ENCODE data around the gene OTULINL. TPM values are rescaled to one million over a fixed set of nuclear protein-coding genes. Genes with fewer than 3 reads are reported as not detected.

The OTULINL gene
- total RNA-seq, 2 experiments from 2014 or later = 12.2 to 12.3 TPM

GRCh38 chr5:14591548-14591947 is 10.0 kb downstream of the OTULINL start:
- CTCF ChIA-PET = interaction anchor here (0.6 to 1.3 kb wide), 3 partner anchors 9 to 57 kb away, joined by 3 read pairs; no protein-coding TSS in a partner anchor
- H3K27me3 Mint-ChIP-seq = no peaks in the 10 kb centered on the region
- H3K4me3 Mint-ChIP-seq = no peak overlapping the region
- H3K4me1 Mint-ChIP-seq (ENCODE audit: low read depth) = peaks cover 81% of the 10 kb centered on the region
- DNase-seq = no peak
- intact Hi-C loops (cut with micrococcal nuclease) = loop anchor here (10.0 kb wide), 3 partner anchors 223 to 403 kb away; no protein-coding TSS in a partner anchor
- POLR2A ChIA-PET = interaction anchor here (3.4 kb wide), 1 partner anchor 10 kb away, joined by 17 read pairs; the partner anchor contains the start of gene OTULINL
- no peaks in the 10 kb centered on the region for H3K9me3 Mint-ChIP-seq
- no peak overlapping the region for H3K27ac Mint-ChIP-seq
- H3K36me3 Mint-ChIP-seq = no peaks in the 10 kb centered on the region

GRCh38 chr5:14593326-14594021 is 11.9 kb downstream of the OTULINL start:
- H3K27me3 Mint-ChIP-seq = no peaks in the 10 kb centered on the region
- ChIA-PET POLR2A (interaction anchor here (1.0 to 3.4 kb wide), 3 partner anchors 9 to 179 kb away, joined by 3 to 17 read pairs (median 3); partner anchors contain the start of gene OTULINL), CTCF (interaction anchor here (1.2 to 1.5 kb wide), 2 partner anchors 11 to 16 kb away, joined by 3 to 6 read pairs; no protein-coding TSS in a partner anchor)
- H3K9me3 Mint-ChIP-seq = no peaks in the 10 kb centered on the region
- H3K27ac Mint-ChIP-seq = peak overlapping the region; percentile 57
- peak; percentile 48 for DNase-seq
- H3K4me1 Mint-ChIP-seq (ENCODE audit: low read depth) = peaks cover 84% of the 10 kb centered on the region
- intact Hi-C loops (cut with micrococcal nuclease) = loop anchor here (2.0 to 10.0 kb wide), 4 partner anchors 71 to 401 kb away; partner anchors contain the start of gene OTULIN
- H3K36me3 Mint-ChIP-seq = no peaks in the 10 kb centered on the region
- no peak overlapping the region for H3K4me3 Mint-ChIP-seq

GRCh38 chr5:14594378-14595074 is 12.9 kb downstream of the OTULINL start:
- Mint-ChIP-seq H3K36me3 (no peaks in the 10 kb centered on the region), H3K4me1 (ENCODE audit: low read depth) (peaks cover 77% of the 10 kb centered on the region), H3K27ac (peak overlapping the region; percentile 70), H3K9me3 (no peaks in the 10 kb centered on the region), H3K4me3 (peak overlapping the region; percentile 63), H3K27me3 (no peaks in the 10 kb centered on the region)
- CTCF ChIA-PET = interaction anchor here (1.5 kb wide), 2 partner anchors 12 to 54 kb away, joined by 6 to 8 read pairs; no protein-coding TSS in a partner anchor
- intact Hi-C loops (cut with micrococcal nuclease) = loop anchor here (1.0 to 10.0 kb wide), 7 partner anchors 12 to 400 kb away; partner anchors contain the start of gene OTULIN
- POLR2A ChIA-PET = interaction anchor here (3.4 kb wide), 1 partner anchor 13 kb away, joined by 17 read pairs; the partner anchor contains the start of gene OTULINL
- DNase-seq = no peak

- CTCF ChIA-PET = interaction anchor here (0.6 to 1.5 kb wide), 2 partner anchors 13 to 53 kb away, joined by 4 to 8 read pairs; no protein-coding TSS in a partner anchor
- no peaks in the 10 kb centered on the region for H3K9me3 Mint-ChIP-seq
- H3K36me3 Mint-ChIP-seq = no peaks in the 10 kb centered on the region
- no peaks in the 10 kb centered on the region for H3K27me3 Mint-ChIP-seq
- intact Hi-C loops (cut with micrococcal nuclease) = loop anchor here (1.0 to 10.0 kb wide), 7 partner anchors 13 to 400 kb away; partner anchors contain the start of gene OTULIN
- peak; percentile 50 for DNase-seq
- peak overlapping the region; percentile 63 for H3K4me3 Mint-ChIP-seq
- H3K27ac Mint-ChIP-seq = peak overlapping the region; percentile 70
- peaks cover 84% of the 10 kb centered on the region for H3K4me1 Mint-ChIP-seq (ENCODE audit: low read depth)
- POLR2A ChIA-PET = no interaction called here
Observed at GRCh38 chr5:14595189-14595588, 13.6 kb downstream of the OTULINL start.

- H3K27me3 Mint-ChIP-seq = no peaks in the 10 kb centered on the region
- peaks cover 78% of the 10 kb centered on the region for H3K4me1 Mint-ChIP-seq (ENCODE audit: low read depth)
- H3K9me3 Mint-ChIP-seq = no peaks in the 10 kb centered on the region
- H3K36me3 Mint-ChIP-seq = peaks cover 3% of the 10 kb centered on the region
- no peak overlapping the region for H3K4me3 Mint-ChIP-seq
- POLR2A ChIA-PET = no interaction called here
- H3K27ac Mint-ChIP-seq = peak overlapping the region; percentile 14
- intact Hi-C loops (cut with micrococcal nuclease) = loop anchor here (1.0 to 10.0 kb wide), 7 partner anchors 14 to 399 kb away; partner anchors contain the start of gene OTULIN
- DNase-seq = no peak
- CTCF ChIA-PET = no interaction called here
Observed at GRCh38 chr5:14595891-14596290, 14.3 kb downstream of the OTULINL start.

GRCh38 chr5:14597080-14597479 is 15.5 kb downstream of the OTULINL start:
- peaks cover 6% of the 10 kb centered on the region for H3K36me3 Mint-ChIP-seq
- no peaks in the 10 kb centered on the region for H3K27me3 Mint-ChIP-seq
- POLR2A ChIA-PET = no interaction called here
- H3K4me3 Mint-ChIP-seq = no peak overlapping the region
- H3K9me3 Mint-ChIP-seq = no peaks in the 10 kb centered on the region
- peaks cover 69% of the 10 kb centered on the region for H3K4me1 Mint-ChIP-seq (ENCODE audit: low read depth)
- CTCF ChIA-PET = no interaction called here
- intact Hi-C loops (cut with micrococcal nuclease) = loop anchor here (5.0 to 10.0 kb wide), 4 partner anchors 120 to 398 kb away; no protein-coding TSS in a partner anchor
- no peak overlapping the region for H3K27ac Mint-ChIP-seq
- no peak for DNase-seq

GRCh38 chr5:14598225-14598624 is 16.6 kb downstream of the OTULINL start:
- H3K9me3 Mint-ChIP-seq = no peaks in the 10 kb centered on the region
- ChIA-PET CTCF (interaction anchor here (1.5 kb wide), 1 partner anchor 9 kb away, joined by 3 read pairs; no protein-coding TSS in a partner anchor), POLR2A (no interaction called here)
- no peaks in the 10 kb centered on the region for H3K27me3 Mint-ChIP-seq
- peaks cover 14% of the 10 kb centered on the region for H3K36me3 Mint-ChIP-seq
- intact Hi-C loops (cut with micrococcal nuclease) = loop anchor here (5.0 to 10.0 kb wide), 4 partner anchors 121 to 397 kb away; no protein-coding TSS in a partner anchor
- no peak overlapping the region for H3K4me3 Mint-ChIP-seq
- H3K27ac Mint-ChIP-seq = no peak overlapping the region
- peaks cover 58% of the 10 kb centered on the region for H3K4me1 Mint-ChIP-seq (ENCODE audit: low read depth)
- no peak for DNase-seq

- no peak overlapping the region for H3K27ac Mint-ChIP-seq
- H3K4me1 Mint-ChIP-seq (ENCODE audit: low read depth) = peaks cover 45% of the 10 kb centered on the region
- intact Hi-C loops (cut with micrococcal nuclease) = loop anchor here (5.0 to 10.0 kb wide), 4 partner anchors 122 to 395 kb away; no protein-coding TSS in a partner anchor
- CTCF ChIA-PET = no interaction called here
- peaks cover 16% of the 10 kb centered on the region for H3K36me3 Mint-ChIP-seq
- no peak for DNase-seq
- POLR2A ChIA-PET = no interaction called here
- no peaks in the 10 kb centered on the region for H3K9me3 Mint-ChIP-seq
- H3K4me3 Mint-ChIP-seq = no peak overlapping the region
- no peaks in the 10 kb centered on the region for H3K27me3 Mint-ChIP-seq
Observed at GRCh38 chr5:14599476-14600127, 18.0 kb downstream of the OTULINL start.

GRCh38 chr5:14600846-14601245 is 19.3 kb downstream of the OTULINL start:
- no peaks in the 10 kb centered on the region for H3K27me3 Mint-ChIP-seq

GRCh38 chr5:14603141-14603540 is 21.5 kb downstream of the OTULINL start:
- Mint-ChIP-seq H3K27me3 (no peaks in the 10 kb centered on the region), H3K36me3 (peaks cover 23% of the 10 kb centered on the region), H3K9me3 (no peaks in the 10 kb centered on the region), H3K27ac (no peak overlapping the region), H3K4me1 (ENCODE audit: low read depth) (peaks cover 9% of the 10 kb centered on the region), H3K4me3 (no peak overlapping the region)
- POLR2A ChIA-PET = no interaction called here
- intact Hi-C loops (cut with micrococcal nuclease) = no loop called here
- DNase-seq = no peak
- CTCF ChIA-PET = no interaction called here

More at GRCh38 chr5:14600846-14601245, 19.3 kb downstream of the OTULINL start:
- Mint-ChIP-seq H3K4me1 (ENCODE audit: low read depth) (peaks cover 32% of the 10 kb centered on the region), H3K4me3 (no peak overlapping the region), H3K27ac (no peak overlapping the region), H3K9me3 (no peaks in the 10 kb centered on the region), H3K36me3 (peaks cover 20% of the 10 kb centered on the region)
- ChIA-PET POLR2A (no interaction called here), CTCF (no interaction called here)
- DNase-seq = no peak
- intact Hi-C loops (cut with micrococcal nuclease) = no loop called here

GRCh38 chr5:14607104-14607503 is 25.5 kb downstream of the OTULINL start:
- peaks cover 40% of the 10 kb centered on the region for H3K36me3 Mint-ChIP-seq
- H3K27me3 Mint-ChIP-seq = no peaks in the 10 kb centered on the region
- no peak overlapping the region for H3K27ac Mint-ChIP-seq
- ChIA-PET POLR2A (no interaction called here), CTCF (interaction anchor here (1.8 kb wide), 1 partner anchor 41 kb away, joined by 5 read pairs; no protein-coding TSS in a partner anchor)
- no peaks in the 10 kb centered on the region for H3K4me1 Mint-ChIP-seq (ENCODE audit: low read depth)
- no peak for DNase-seq
- intact Hi-C loops (cut with micrococcal nuclease) = no loop called here
- H3K4me3 Mint-ChIP-seq = no peak overlapping the region
- H3K9me3 Mint-ChIP-seq = no peaks in the 10 kb centered on the region

Data from activated CD4-positive, alpha-beta memory T cell treated with anti-CD3 and anti-CD28 coated beads for 36 hours (primary cell).